ENCODE measurements around the gene PNLDC1. TPM values are rescaled to one million over a fixed set of nuclear protein-coding genes. Genes with fewer than 3 reads are reported as not detected.
"Not testable (repeated sequence)": the region's sequence is repeated elsewhere in the genome, so short reads cannot be mapped to it uniquely, and the experiment has no call there.

The PNLDC1 gene
- total RNA-seq, 1 donor from 2014 or later = not detected

- no peaks in the 10 kb centered on the region for H3K9me3 ChIP-seq (ENCODE audit: control insufficient read depth in 3 of 3, low read length in 3 of 3)
- no peak overlapping the region for H3K9ac ChIP-seq (ENCODE audit: low read depth in 1 of 3, low read length in 3 of 3)
These were observed 19.0 kb downstream of the PNLDC1 start for GRCh38 chr6:159819098-159819497.

GRCh38 chr6:159819932-159820640 lies 20.0 kb downstream of the PNLDC1 start:
- Histone ChIP-seq H3K9me3 (ENCODE audit: control insufficient read depth in 3 of 3, low read length in 3 of 3) (no peaks in the 10 kb centered on the region), H3K36me3 (ENCODE audit: control insufficient read depth in 3 of 3, insufficient read depth in 3 of 3, low read length in 3 of 3) (no peaks in the 10 kb centered on the region), H3K27me3 (ENCODE audit: control insufficient read depth in 3 of 3, insufficient read depth in 3 of 3, low read length in 3 of 3) (peaks cover 0 to 5% (median 0%) of the 10 kb centered on the region in 3 donors), H3K4me3 (ENCODE audit: low read length in 3 of 3) (no peak overlapping the region), H3K4me1 (ENCODE audit: control insufficient read depth in 3 of 3, insufficient read depth in 3 of 3, low read length in 3 of 3) (no peaks in the 10 kb centered on the region), H3K27ac (ENCODE audit: low read depth, low read length) (no peak overlapping the region), H3K9ac (ENCODE audit: low read depth in 1 of 3, low read length in 3 of 3) (no peak overlapping the region)

More at GRCh38 chr6:159819098-159819497, 19.0 kb downstream of the PNLDC1 start:
- Histone ChIP-seq H3K27ac (ENCODE audit: low read depth, low read length) (no peak overlapping the region), H3K36me3 (ENCODE audit: control insufficient read depth in 3 of 3, insufficient read depth in 3 of 3, low read length in 3 of 3) (no peaks in the 10 kb centered on the region), H3K27me3 (ENCODE audit: control insufficient read depth in 3 of 3, insufficient read depth in 3 of 3, low read length in 3 of 3) (peaks cover 0 to 5% (median 0%) of the 10 kb centered on the region in 3 donors), H3K4me3 (ENCODE audit: low read length in 3 of 3) (no peak overlapping the region), H3K4me1 (ENCODE audit: control insufficient read depth in 3 of 3, insufficient read depth in 3 of 3, low read length in 3 of 3) (no peaks in the 10 kb centered on the region)

DNA sequence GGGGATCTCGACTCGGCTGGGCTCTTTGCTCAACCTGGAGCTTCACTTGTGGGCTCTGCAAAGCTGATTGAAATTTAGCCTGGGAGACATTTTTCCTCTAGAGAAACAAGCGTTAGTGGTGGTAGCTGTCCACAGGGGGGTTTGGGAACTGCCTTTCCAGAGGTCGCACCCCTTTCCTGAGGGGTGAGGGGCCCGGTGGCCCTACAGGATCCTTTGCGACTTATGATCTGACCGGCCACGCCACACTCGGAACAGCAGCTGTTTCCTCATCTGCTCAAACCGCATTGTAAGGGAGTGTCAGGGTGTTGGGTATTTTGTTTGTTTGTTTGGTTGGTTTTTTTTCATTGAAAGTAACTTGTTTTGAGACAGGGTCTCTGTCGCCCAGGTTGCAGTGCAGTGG lies 21.0 kb downstream of the PNLDC1 start:
- peaks cover 0 to 1% (median 0%) of the 10 kb centered on the region in 3 donors for H3K4me1 ChIP-seq (ENCODE audit: control insufficient read depth in 3 of 3, insufficient read depth in 3 of 3, low read length in 3 of 3)
- no peak overlapping the region for H3K4me3 ChIP-seq (ENCODE audit: low read length in 3 of 3)
- no peaks in the 10 kb centered on the region for H3K36me3 ChIP-seq (ENCODE audit: control insufficient read depth in 3 of 3, insufficient read depth in 3 of 3, low read length in 3 of 3)
- H3K9ac ChIP-seq (ENCODE audit: low read depth in 1 of 3, low read length in 3 of 3) = no peak overlapping the region
- H3K27ac ChIP-seq (ENCODE audit: low read depth, low read length) = no peak overlapping the region
- H3K9me3 ChIP-seq (ENCODE audit: control insufficient read depth in 3 of 3, low read length in 3 of 3) = no peaks in the 10 kb centered on the region
- peaks cover 0 to 5% (median 0%) of the 10 kb centered on the region in 3 donors for H3K27me3 ChIP-seq (ENCODE audit: control insufficient read depth in 3 of 3, insufficient read depth in 3 of 3, low read length in 3 of 3)

GRCh38 chr6:159821726-159822125 lies 21.6 kb downstream of the PNLDC1 start:
- Histone ChIP-seq H3K9me3 (ENCODE audit: control insufficient read depth in 3 of 3, low read length in 3 of 3) (no peaks in the 10 kb centered on the region), H3K4me3 (ENCODE audit: low read length in 3 of 3) (no peak overlapping the region), H3K9ac (ENCODE audit: low read depth in 1 of 3, low read length in 3 of 3) (no peak overlapping the region), H3K4me1 (ENCODE audit: control insufficient read depth in 3 of 3, insufficient read depth in 3 of 3, low read length in 3 of 3) (peaks cover 1 to 7% (median 2%) of the 10 kb centered on the region in 3 donors), H3K27ac (ENCODE audit: low read depth, low read length) (no peak overlapping the region), H3K27me3 (ENCODE audit: control insufficient read depth in 3 of 3, insufficient read depth in 3 of 3, low read length in 3 of 3) (peaks cover 0 to 5% (median 0%) of the 10 kb centered on the region in 3 donors), H3K36me3 (ENCODE audit: control insufficient read depth in 3 of 3, insufficient read depth in 3 of 3, low read length in 3 of 3) (no peaks in the 10 kb centered on the region)

DNA sequence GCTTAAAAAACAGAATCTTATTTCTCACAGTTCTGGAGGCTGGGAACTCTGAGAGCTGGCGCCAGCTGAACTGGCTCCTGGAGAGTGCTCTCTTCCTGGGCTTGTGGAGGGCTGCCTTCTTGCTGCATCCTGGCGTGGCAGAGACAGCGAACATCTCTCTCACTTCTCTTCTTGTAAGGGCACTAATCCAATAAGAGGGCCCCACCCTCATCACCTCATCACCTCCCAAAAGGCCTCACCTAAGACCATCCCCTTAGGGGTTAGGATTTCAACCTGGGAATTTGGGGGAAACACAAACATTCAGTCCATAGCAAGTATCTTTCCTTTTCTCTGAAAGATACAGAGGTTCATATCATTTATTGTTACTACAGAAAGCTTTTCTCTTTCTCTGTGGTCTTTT lies 23.9 kb downstream of the PNLDC1 start:
- Histone ChIP-seq H3K9me3 (ENCODE audit: control insufficient read depth in 3 of 3, low read length in 3 of 3) (no peaks in the 10 kb centered on the region), H3K27me3 (ENCODE audit: control insufficient read depth in 3 of 3, insufficient read depth in 3 of 3, low read length in 3 of 3) (peaks cover 0 to 5% (median 0%) of the 10 kb centered on the region in 3 donors), H3K36me3 (ENCODE audit: control insufficient read depth in 3 of 3, insufficient read depth in 3 of 3, low read length in 3 of 3) (no peaks in the 10 kb centered on the region), H3K9ac (ENCODE audit: low read depth in 1 of 3, low read length in 3 of 3) (no peak overlapping the region), H3K4me1 (ENCODE audit: control insufficient read depth in 3 of 3, insufficient read depth in 3 of 3, low read length in 3 of 3) (peaks cover 7 to 15% (median 11%) of the 10 kb centered on the region in 3 donors), H3K4me3 (ENCODE audit: low read length in 3 of 3) (no peak overlapping the region), H3K27ac (ENCODE audit: low read depth, low read length) (no peak overlapping the region)

GRCh38 chr6:159824690-159825089 lies 24.6 kb downstream of the PNLDC1 start:
- H3K27me3 ChIP-seq (ENCODE audit: control insufficient read depth in 3 of 3, insufficient read depth in 3 of 3, low read length in 3 of 3); H3K9ac ChIP-seq (ENCODE audit: low read depth in 1 of 3, low read length in 3 of 3); H3K9me3 ChIP-seq (ENCODE audit: control insufficient read depth in 3 of 3, low read length in 3 of 3); H3K4me3 ChIP-seq (ENCODE audit: low read length in 3 of 3); H3K36me3 ChIP-seq (ENCODE audit: control insufficient read depth in 3 of 3, insufficient read depth in 3 of 3, low read length in 3 of 3); H3K27ac ChIP-seq (ENCODE audit: low read depth, low read length): not testable (repeated sequence)
- peaks cover 7 to 15% (median 11%) of the 10 kb centered on the region in 3 donors for H3K4me1 ChIP-seq (ENCODE audit: control insufficient read depth in 3 of 3, insufficient read depth in 3 of 3, low read length in 3 of 3)

DNA sequence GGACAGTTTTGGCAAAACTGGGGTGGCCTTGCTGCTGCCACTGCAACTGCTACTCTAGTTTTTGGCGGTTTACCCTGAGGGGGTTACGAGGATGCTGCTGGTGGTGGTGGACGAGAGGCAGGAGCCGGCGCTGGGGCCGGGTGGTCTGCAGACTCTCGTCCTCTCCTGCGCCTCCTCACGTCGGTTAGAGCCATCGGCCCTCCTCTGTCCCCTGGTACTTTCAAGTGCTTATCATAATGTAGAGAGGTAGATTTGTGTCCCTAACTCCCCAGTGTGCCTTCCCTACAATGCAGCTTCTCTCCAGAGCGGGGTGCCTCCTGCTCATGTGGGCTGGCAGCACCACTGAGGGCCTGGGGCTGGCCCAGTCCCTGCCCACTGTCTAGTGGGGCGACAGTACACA lies 25.9 kb downstream of the PNLDC1 start:
- no peak overlapping the region for H3K9ac ChIP-seq (ENCODE audit: low read depth in 1 of 3, low read length in 3 of 3)
- H3K9me3 ChIP-seq (ENCODE audit: control insufficient read depth in 3 of 3, low read length in 3 of 3) = no peaks in the 10 kb centered on the region
- H3K4me1 ChIP-seq (ENCODE audit: control insufficient read depth in 3 of 3, insufficient read depth in 3 of 3, low read length in 3 of 3) = peaks cover 7 to 17% (median 11%) of the 10 kb centered on the region in 3 donors
- no peaks in the 10 kb centered on the region for H3K36me3 ChIP-seq (ENCODE audit: control insufficient read depth in 3 of 3, insufficient read depth in 3 of 3, low read length in 3 of 3)
- peaks cover 0 to 6% (median 0%) of the 10 kb centered on the region in 3 donors for H3K27me3 ChIP-seq (ENCODE audit: control insufficient read depth in 3 of 3, insufficient read depth in 3 of 3, low read length in 3 of 3)
- H3K27ac ChIP-seq (ENCODE audit: low read depth, low read length) = no peak overlapping the region
- no peak overlapping the region for H3K4me3 ChIP-seq (ENCODE audit: low read length in 3 of 3)

GRCh38 chr6:159826968-159827647 lies 27.0 kb downstream of the PNLDC1 start:
- Histone ChIP-seq H3K4me3 (ENCODE audit: low read length in 3 of 3) (peak overlapping the region in 1 of 3 donors; percentile 23), H3K27ac (ENCODE audit: low read depth, low read length) (no peak overlapping the region), H3K9me3 (ENCODE audit: control insufficient read depth in 3 of 3, low read length in 3 of 3) (no peaks in the 10 kb centered on the region), H3K27me3 (ENCODE audit: control insufficient read depth in 3 of 3, insufficient read depth in 3 of 3, low read length in 3 of 3) (peaks cover 0 to 6% (median 0%) of the 10 kb centered on the region in 3 donors), H3K4me1 (ENCODE audit: control insufficient read depth in 3 of 3, insufficient read depth in 3 of 3, low read length in 3 of 3) (peaks cover 7 to 22% (median 13%) of the 10 kb centered on the region in 3 donors), H3K36me3 (ENCODE audit: control insufficient read depth in 3 of 3, insufficient read depth in 3 of 3, low read length in 3 of 3) (no peaks in the 10 kb centered on the region), H3K9ac (ENCODE audit: low read depth in 1 of 3, low read length in 3 of 3) (peak overlapping the region; percentile 5 to 43 (median 25))

DNA sequence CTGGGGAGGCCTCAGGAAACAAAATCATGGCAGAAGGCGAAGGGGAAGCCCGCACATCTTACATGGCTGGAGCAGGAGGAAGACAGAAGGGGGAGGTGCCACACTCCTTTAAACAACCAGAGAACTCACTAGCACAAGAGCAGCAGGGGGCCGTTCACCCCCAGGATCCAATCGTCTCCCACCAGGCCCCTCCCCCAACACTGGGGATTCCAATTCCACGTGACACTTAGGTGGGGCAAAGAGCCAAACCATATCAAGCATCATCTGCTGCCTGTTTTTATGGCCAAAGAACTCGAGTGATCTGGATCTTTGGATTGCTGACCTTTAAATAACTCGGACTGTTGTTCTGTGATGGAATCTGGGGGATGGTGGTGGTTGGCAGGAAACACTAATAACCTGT lies 28.0 kb downstream of the PNLDC1 start:
- Histone ChIP-seq H3K27ac (ENCODE audit: low read depth, low read length) (no peak overlapping the region), H3K9me3 (ENCODE audit: control insufficient read depth in 3 of 3, low read length in 3 of 3) (no peaks in the 10 kb centered on the region), H3K27me3 (ENCODE audit: control insufficient read depth in 3 of 3, insufficient read depth in 3 of 3, low read length in 3 of 3) (peaks cover 0 to 6% (median 0%) of the 10 kb centered on the region in 3 donors), H3K4me1 (ENCODE audit: control insufficient read depth in 3 of 3, insufficient read depth in 3 of 3, low read length in 3 of 3) (peaks cover 7 to 22% (median 13%) of the 10 kb centered on the region in 3 donors), H3K36me3 (ENCODE audit: control insufficient read depth in 3 of 3, insufficient read depth in 3 of 3, low read length in 3 of 3) (no peaks in the 10 kb centered on the region), H3K9ac (ENCODE audit: low read depth in 1 of 3, low read length in 3 of 3) (no peak overlapping the region), H3K4me3 (ENCODE audit: low read length in 3 of 3) (no peak overlapping the region)

DNA sequence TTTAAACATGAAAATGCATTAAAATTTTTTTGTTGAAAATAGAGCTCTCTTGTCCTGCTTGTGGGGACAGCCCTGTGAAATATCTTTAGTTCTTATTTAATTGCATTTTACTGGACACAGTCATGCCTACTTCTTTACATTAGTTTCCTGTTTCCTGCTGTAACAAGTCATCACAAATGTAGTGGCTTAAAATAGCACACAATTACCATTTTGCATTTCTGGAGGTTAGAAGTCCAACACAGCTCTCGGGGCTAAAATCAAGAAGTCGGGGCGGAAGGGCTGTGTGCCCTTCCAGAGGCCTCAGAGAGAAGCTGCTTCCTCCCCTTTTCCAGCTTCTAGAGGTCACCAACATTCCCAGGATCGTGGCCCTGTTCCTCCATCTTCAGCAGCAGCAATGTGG lies 29.4 kb downstream of the PNLDC1 start:
- H3K27me3 ChIP-seq (ENCODE audit: control insufficient read depth in 3 of 3, insufficient read depth in 3 of 3, low read length in 3 of 3) = peaks cover 0 to 6% (median 0%) of the 10 kb centered on the region in 3 donors
- H3K4me1 ChIP-seq (ENCODE audit: control insufficient read depth in 3 of 3, insufficient read depth in 3 of 3, low read length in 3 of 3) = peaks cover 7 to 22% (median 13%) of the 10 kb centered on the region in 3 donors
- H3K36me3 ChIP-seq (ENCODE audit: control insufficient read depth in 3 of 3, insufficient read depth in 3 of 3, low read length in 3 of 3) = no peaks in the 10 kb centered on the region
- no peak overlapping the region for H3K27ac ChIP-seq (ENCODE audit: low read depth, low read length)
- no peak overlapping the region for H3K9ac ChIP-seq (ENCODE audit: low read depth in 1 of 3, low read length in 3 of 3)
- H3K9me3 ChIP-seq (ENCODE audit: control insufficient read depth in 3 of 3, low read length in 3 of 3) = no peaks in the 10 kb centered on the region
- no peak overlapping the region for H3K4me3 ChIP-seq (ENCODE audit: low read length in 3 of 3)

Measured in skeletal muscle tissue (tissue), 4 donors.